HL-60/S4 treated with retinoic acid at 250 ng/mL for 4 days and 3 days (cell line): ENCODE results near the gene ZDHHC11.
"Not testable (repeated sequence)": the region's sequence is repeated elsewhere in the genome, so short reads cannot be mapped to it uniquely, and the experiment has no call there.

Experiments
- in situ Hi-C: fragments of 300-500 bp; cut with MboI; formaldehyde crosslinking; loops from 2 replicates; pipeline ENCODE4 v1.7.0; 2022; ENCODE audit warnings: low sequenced_read_pairs

The ZDHHC11 gene

GRCh38 chr5:778967-779366 lies 71.8 kb downstream of the ZDHHC11 start:
- in situ Hi-C loops: not testable (repeated sequence)

GRCh38 chr5:778421-778820 lies 72.4 kb downstream of the ZDHHC11 start:
- in situ Hi-C loops: not testable (repeated sequence)

GRCh38 chr5:777756-778161 lies 73.0 kb downstream of the ZDHHC11 start:
- in situ Hi-C loops: no loop called here

- in situ Hi-C loops: no loop called here
Measured at GRCh38 chr5:776862-777711, 73.7 kb downstream of the ZDHHC11 start.

- in situ Hi-C loops: no loop called here
Measured at GRCh38 chr5:775961-776861, 74.6 kb downstream of the ZDHHC11 start.

GRCh38 chr5:775595-775960 lies 75.2 kb downstream of the ZDHHC11 start:
- in situ Hi-C loops: not testable (repeated sequence)

GRCh38 chr5:774854-775505 lies 75.8 kb downstream of the ZDHHC11 start:
- in situ Hi-C loops: not testable (repeated sequence)

GRCh38 chr5:774304-774703 lies 76.5 kb downstream of the ZDHHC11 start:
- in situ Hi-C loops: not testable (repeated sequence)

- in situ Hi-C loops: no loop called here
Measured at GRCh38 chr5:773517-774264, 77.1 kb downstream of the ZDHHC11 start.

- in situ Hi-C loops: not testable (repeated sequence)
Measured at GRCh38 chr5:772931-773330, 77.9 kb downstream of the ZDHHC11 start.

- in situ Hi-C loops: not testable (repeated sequence)
Measured at GRCh38 chr5:772547-772890, 78.3 kb downstream of the ZDHHC11 start.

GRCh38 chr5:771841-772546 lies 78.8 kb downstream of the ZDHHC11 start:
- in situ Hi-C loops: not testable (repeated sequence)

- in situ Hi-C loops: not testable (repeated sequence)
Measured at GRCh38 chr5:771087-771781, 79.6 kb downstream of the ZDHHC11 start.

GRCh38 chr5:770585-770984 lies 80.2 kb downstream of the ZDHHC11 start:
- in situ Hi-C loops: not testable (repeated sequence)

- in situ Hi-C loops: not testable (repeated sequence)
Measured at GRCh38 chr5:769485-770145, 81.2 kb downstream of the ZDHHC11 start.

- in situ Hi-C loops: no loop called here
Measured at GRCh38 chr5:766666-767431, 83.9 kb downstream of the ZDHHC11 start.

GRCh38 chr5:765948-766631 lies 84.7 kb downstream of the ZDHHC11 start:
- in situ Hi-C loops: no loop called here
